HepG2 (cell line): Measurements from ENCODE around the gene HRH3. TPM values are rescaled to one million over a fixed set of nuclear protein-coding genes. Genes with fewer than 3 reads are reported as not detected.
A peak's percentile ranks its signal among the peaks of the same experiment; 100 is the strongest.

Experiments
- AGO1 ChIP-seq: fragments of 200-400 bp; formaldehyde crosslinking; IDR thresholded peaks from 2 replicates; pipeline ENCODE4 v1.6.1; 2017; ENCODE audit warnings: mild to moderate bottlenecking, low read depth, low read length, moderate library complexity; ENCODE audit not compliant: poor library complexity, severe bottlenecking
- FOSL2 ChIP-seq: sonication (generic); formaldehyde crosslinking; IDR thresholded peaks from 2 replicates; pipeline ENCODE4 v1.4.0; 2020; ENCODE audit warnings: missing genetic modification reagents
- FOXO1 ChIP-seq: sonication (generic); formaldehyde crosslinking; IDR thresholded peaks from 2 replicates; pipeline ENCODE4 v1.4.0; 2020; ENCODE audit warnings: missing genetic modification reagents
- GTF3A ChIP-seq: sonication (generic); formaldehyde crosslinking; conservative IDR thresholded peaks from 2 replicates; pipeline ENCODE4 v1.4.0; 2020; ENCODE audit warnings: mild to moderate bottlenecking, missing genetic modification reagents
- HDAC2 ChIP-seq: sonication (generic); formaldehyde crosslinking; IDR thresholded peaks from 2 replicates; pipeline ENCODE4 v1.4.0; 2020; ENCODE audit warnings: missing genetic modification reagents
- KLF13 ChIP-seq: sonication (generic); formaldehyde crosslinking; IDR thresholded peaks from 2 replicates; pipeline ENCODE4 v1.4.0; 2020; ENCODE audit warnings: mild to moderate bottlenecking, missing genetic modification reagents
- NFIC ChIP-seq: IDR thresholded peaks from 2 replicates; pipeline ENCODE4 v1.6.1; 2012; ENCODE audit warnings: mild to moderate bottlenecking, low read length, inconsistent platforms
- RCOR2 ChIP-seq: IDR thresholded peaks from 2 replicates; pipeline ENCODE4 v1.6.1; 2016; ENCODE audit warnings: missing biosample characterization, missing genetic modification reagents
- REST ChIP-seq, 2 experiments: IDR thresholded peaks; 2 replicates each; pipeline ENCODE4 v1.6.1; 2011 to 2012; ENCODE audit warnings: low read length in 2 of 2, borderline replicate concordance in 1 of 2, low read depth in 1 of 2, mild to moderate bottlenecking in 1 of 2, moderate library complexity in 1 of 2
- SRSF1 ChIP-seq: fragments of 200-400 bp; formaldehyde crosslinking; optimal IDR thresholded peaks from 2 replicates; pipeline ENCODE3; 2017; ENCODE audit warnings: mild to moderate bottlenecking, low read depth, low read length, moderate library complexity
- ZHX1 ChIP-seq: sonication (generic); formaldehyde crosslinking; IDR thresholded peaks from 2 replicates; pipeline ENCODE4 v1.8.1; 2022; ENCODE audit warnings: low read depth, mild to moderate bottlenecking, missing genetic modification reagents
- ZKSCAN1 ChIP-seq: fragments of 150-350 bp; IDR thresholded peaks from 2 replicates; pipeline ENCODE4 v1.6.1; 2014; ENCODE audit warnings: low read length
- ZNF160 ChIP-seq: sonication (generic); formaldehyde crosslinking; IDR thresholded peaks from 2 replicates; pipeline ENCODE4 v1.8.0; 2022; ENCODE audit warnings: mild to moderate bottlenecking, inconsistent platforms, missing genetic modification reagents
- ZNF18 ChIP-seq: sonication (generic); formaldehyde crosslinking; IDR thresholded peaks from 2 replicates; pipeline ENCODE4 v1.8.0; 2022; ENCODE audit warnings: mild to moderate bottlenecking, missing genetic modification reagents; ENCODE audit not compliant: insufficient replicate concordance
- ZNF33B ChIP-seq: sonication (generic); formaldehyde crosslinking; IDR thresholded peaks from 2 replicates; pipeline ENCODE4 v1.5.1; 2020; ENCODE audit warnings: mild to moderate bottlenecking, missing genetic modification reagents
- ZNF563 ChIP-seq: sonication (generic); formaldehyde crosslinking; IDR thresholded peaks from 2 replicates; pipeline ENCODE4 v1.8.0; 2022; ENCODE audit warnings: mild to moderate bottlenecking, moderate library complexity, missing genetic modification reagents
- polyA plus RNA-seq, 8 experiments: library from polyadenylated mRNA; depleted of rRNA in 3 of 8; stranded (reverse) in 7 of 8; unstranded in 1 of 8; fragments of >200 nt; fragmentation: Illumina TruSeq in 4 of 8; extraction: Trizol in 4 of 8; gene quantifications; 2 replicates each; pipeline versions ENCODE4 v1.2.1 to v1.2.3, GENCODE V29; 2011 to 2016; ENCODE audit warnings: low read depth in 4 of 8, missing spikeins in 1 of 8, mixed read lengths in 1 of 8; ENCODE audit not compliant: insufficient read depth in 1 of 8
- total RNA-seq, 5 experiments: library from RNA; depleted of rRNA; stranded (reverse); fragments of >200 nt; fragmentation: Illumina TruSeq; extraction: Trizol; gene quantifications; 2 replicates each; pipeline ENCODE4 v1.2.3, GENCODE V29; 2016; ENCODE audit warnings: low read depth in 1 of 5
- TF ChIP-seq, protein P1 (sequence below): sonication (generic); formaldehyde crosslinking; IDR thresholded peaks from 2 replicates; pipeline ENCODE4 v1.5.0; 2020; ENCODE audit warnings: mild to moderate bottlenecking, missing genetic modification reagents, borderline replicate concordance

The HRH3 gene
- total and polyA plus RNA-seq, 2 of the 13 experiments (the other 11 are each of a cell fraction or from before 2014, with no cell fraction given) = 0.18 TPM; not detected in 1

GRCh38 chr20:62219992-62220665 is at the start of gene HRH3 (continued):
- TF ChIP-seq, protein P1, sequence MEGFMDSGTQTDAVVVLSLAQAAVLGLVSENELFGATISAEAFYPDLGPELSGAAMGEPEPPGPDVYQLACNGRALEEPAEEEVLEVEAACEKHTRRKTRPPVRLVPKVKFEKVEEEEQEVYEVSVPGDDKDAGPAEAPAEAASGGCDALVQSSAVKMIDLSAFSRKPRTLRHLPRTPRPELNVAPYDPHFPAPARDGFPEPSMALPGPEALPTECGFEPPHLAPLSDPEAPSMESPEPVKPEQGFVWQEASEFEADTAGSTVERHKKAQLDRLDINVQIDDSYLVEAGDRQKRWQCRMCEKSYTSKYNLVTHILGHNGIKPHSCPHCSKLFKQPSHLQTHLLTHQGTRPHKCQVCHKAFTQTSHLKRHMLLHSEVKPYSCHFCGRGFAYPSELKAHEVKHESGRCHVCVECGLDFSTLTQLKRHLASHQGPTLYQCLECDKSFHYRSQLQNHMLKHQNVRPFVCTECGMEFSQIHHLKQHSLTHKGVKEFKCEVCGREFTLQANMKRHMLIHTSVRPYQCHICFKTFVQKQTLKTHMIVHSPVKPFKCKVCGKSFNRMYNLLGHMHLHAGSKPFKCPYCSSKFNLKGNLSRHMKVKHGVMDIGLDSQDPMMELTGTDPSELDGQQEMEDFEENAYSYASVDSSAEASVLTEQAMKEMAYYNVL (CRISPR knock-in tag) = peak; percentile 61; the same call in 1 of the 2 replicates
- TF ChIP-seq ZNF33B (0 out of 2 replicates have a peak, but pooled peaks have one; percentile 57), FOXO1 (CRISPR knock-in tag) (peak; percentile 59; the same call in 1 of the 2 replicates), HDAC2 (no peak), ZKSCAN1 (no peak), AGO1 (no peak), ZNF563 (CRISPR knock-in tag) (peak; percentile 79; the same call in 1 of the 2 replicates), FOSL2 (CRISPR knock-in tag) (peak; percentile 47; the same call in 1 of the 2 replicates), ZNF160 (CRISPR knock-in tag) (peak; percentile 87; the same call in 1 of the 2 replicates), NFIC (no peak), ZNF18 (CRISPR knock-in tag) (peak; percentile 62), REST (IDR thresholded peaks at IDR 0.05; ENCODE audit: borderline replicate concordance in 1 of 2, low read depth in 1 of 2, low read length in 2 of 2) (peak; percentile 81 to 93), ZHX1 (CRISPR knock-in tag) (no peak; the same call in 1 of the 2 replicates), RCOR2 (CRISPR knock-in tag) (no peak), GTF3A (CRISPR knock-in tag) (no peak), KLF13 (no peak), SRSF1 (peak; percentile 29)
